Spleen (tissue), 7 donors: ENCODE measurements around the gene PRAF2.

Experiments used
- CTCF ChIP-seq, 11 experiments: fragments of 200-600 bp in 7 of 11; fragments of 450-650 bp in 4 of 11; sonication (generic) in 4 of 11; IDR thresholded peaks in 8 of 11; conservative IDR thresholded peaks in 3 of 11; 1 replicate in 7 of 11; 2 replicates in 4 of 11; pipeline versions ENCODE4 v1.4.0 to v1.8.0; 2016 to 2021; ENCODE audit warnings: antibody characterized with exemption in 11 of 11, inconsistent platforms in 4 of 11, mild to moderate bottlenecking in 1 of 11
- POLR2A ChIP-seq, 3 donors: fragments of 450-650 bp; IDR thresholded peaks; one replicate each; pipeline ENCODE4 v1.5.1; 2017; ENCODE audit warnings: antibody characterized with exemption in 3 of 3, mild to moderate bottlenecking in 1 of 3
- POLR2AphosphoS5 ChIP-seq, 3 donors: sonication (generic); formaldehyde crosslinking; IDR thresholded peaks; one replicate each; pipeline ENCODE4 v1.5.1; 2017; ENCODE audit warnings: antibody characterized with exemption in 3 of 3
- donor health status: DM: no; HTN: no; CAD: no; lungs with moderate emphysema.
- donor health status: DM: no; HTN: no; CAD: no.
- donor health status: DM: no; HTN: no; CAD: no.

GRCh38 chrX:49100704-49101628, 27.2 kb upstream of the PRAF2 start:
- peak; percentile 92 to 94 (median 93) for TF ChIP-seq POLR2AphosphoS5 (IDR thresholded peaks at IDR 0.05)
- no peak for TF ChIP-seq CTCF (IDR thresholded peaks at IDR 0.05 in 8 of 11, conservative IDR thresholded peaks at IDR 0.05 in 3 of 11)
- peak in 2 of 3 donors; percentile 51 to 55 for TF ChIP-seq POLR2A (IDR thresholded peaks at IDR 0.05)
